ENCODE data around the gene ALAS1.

ALAS1 gene

GRCh38 chr3:52171514-52172261, 26.3 kb upstream of the ALAS1 start:
- TF ChIP-seq CTCF (IDR thresholded peaks at IDR 0.05; ENCODE audit: extremely low read depth, insufficient read depth, missing control alignments), result no peak
- in situ Hi-C loops (cut with MboI; ENCODE audit: low pct_unique_long_range_greater_than_20kb, low sequenced_read_pairs, unreplicated experiment), result no loop called here
- no peak for DNase-seq (ENCODE audit: low spot score)

- no peak for TF ChIP-seq CTCF (IDR thresholded peaks at IDR 0.05; ENCODE audit: extremely low read depth, insufficient read depth, missing control alignments)
- in situ Hi-C loops (cut with MboI; ENCODE audit: low pct_unique_long_range_greater_than_20kb, low sequenced_read_pairs, unreplicated experiment), result no loop called here
- DNase-seq (ENCODE audit: low spot score), result no peak
Measured at GRCh38 chr3:52172262-52172757, 25.6 kb upstream of the ALAS1 start.

GRCh38 chr3:52173101-52173500, 24.9 kb upstream of the ALAS1 start:
- in situ Hi-C loops (cut with MboI; ENCODE audit: low pct_unique_long_range_greater_than_20kb, low sequenced_read_pairs, unreplicated experiment), result no loop called here

GRCh38 chr3:52174896-52175295, 23.1 kb upstream of the ALAS1 start:
- in situ Hi-C loops (cut with MboI; ENCODE audit: low pct_unique_long_range_greater_than_20kb, low sequenced_read_pairs, unreplicated experiment), result no loop called here
- no peak for DNase-seq (ENCODE audit: low spot score)

More at GRCh38 chr3:52173101-52173500, 24.9 kb upstream of the ALAS1 start:
- TF ChIP-seq CTCF (IDR thresholded peaks at IDR 0.05; ENCODE audit: extremely low read depth, insufficient read depth, missing control alignments), result no peak
- no peak for DNase-seq (ENCODE audit: low spot score)

GRCh38 chr3:52175416-52176179, 22.4 kb upstream of the ALAS1 start:
- DNase-seq (ENCODE audit: low spot score), result no peak
- TF ChIP-seq CTCF (IDR thresholded peaks at IDR 0.05; ENCODE audit: extremely low read depth, insufficient read depth, missing control alignments), result no peak
- in situ Hi-C loops (cut with MboI; ENCODE audit: low pct_unique_long_range_greater_than_20kb, low sequenced_read_pairs, unreplicated experiment), result no loop called here

More at GRCh38 chr3:52174896-52175295, 23.1 kb upstream of the ALAS1 start:
- TF ChIP-seq CTCF (IDR thresholded peaks at IDR 0.05; ENCODE audit: extremely low read depth, insufficient read depth, missing control alignments), result no peak

- in situ Hi-C loops (cut with MboI; ENCODE audit: low pct_unique_long_range_greater_than_20kb, low sequenced_read_pairs, unreplicated experiment), result no loop called here
- no peak for DNase-seq (ENCODE audit: low spot score)
- TF ChIP-seq CTCF (IDR thresholded peaks at IDR 0.05; ENCODE audit: extremely low read depth, insufficient read depth, missing control alignments), result no peak
Measured at GRCh38 chr3:52176180-52176752, 21.7 kb upstream of the ALAS1 start.
